ENCODE results near the gene ANKRD12.

The ANKRD12 gene

GRCh38 chr18:9106800-9107584 is 29.6 kb upstream of the ANKRD12 start:
- DNase-seq, result no peak

GRCh38 chr18:9108911-9109310 is 27.7 kb upstream of the ANKRD12 start:
- DNase-seq, result no peak

- no peak for DNase-seq
These were observed 27.1 kb upstream of the ANKRD12 start for GRCh38 chr18:9109523-9109922.

- DNase-seq, result no peak
These were observed 23.0 kb upstream of the ANKRD12 start for GRCh38 chr18:9113468-9114149.

DNA sequence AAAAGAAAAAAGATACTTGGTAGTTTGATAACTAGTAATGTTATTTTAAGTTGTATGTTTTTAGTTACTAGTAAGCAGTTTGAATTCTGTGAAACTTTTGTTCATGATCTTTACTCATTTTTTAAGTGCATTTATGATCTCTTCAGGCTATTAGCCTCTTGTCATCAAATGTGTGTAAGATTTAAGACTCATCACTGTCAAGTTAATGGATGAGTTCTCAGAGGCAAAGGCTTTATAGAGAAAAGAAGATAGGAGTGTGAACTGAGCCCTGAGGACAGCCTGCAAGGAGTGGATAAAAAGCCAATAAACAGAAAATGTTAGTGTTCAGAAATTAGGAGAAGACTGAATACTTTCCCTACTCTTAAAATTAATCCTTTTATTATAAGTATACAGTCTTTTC is 20.6 kb upstream of the ANKRD12 start:
- DNase-seq, result no peak

DNA sequence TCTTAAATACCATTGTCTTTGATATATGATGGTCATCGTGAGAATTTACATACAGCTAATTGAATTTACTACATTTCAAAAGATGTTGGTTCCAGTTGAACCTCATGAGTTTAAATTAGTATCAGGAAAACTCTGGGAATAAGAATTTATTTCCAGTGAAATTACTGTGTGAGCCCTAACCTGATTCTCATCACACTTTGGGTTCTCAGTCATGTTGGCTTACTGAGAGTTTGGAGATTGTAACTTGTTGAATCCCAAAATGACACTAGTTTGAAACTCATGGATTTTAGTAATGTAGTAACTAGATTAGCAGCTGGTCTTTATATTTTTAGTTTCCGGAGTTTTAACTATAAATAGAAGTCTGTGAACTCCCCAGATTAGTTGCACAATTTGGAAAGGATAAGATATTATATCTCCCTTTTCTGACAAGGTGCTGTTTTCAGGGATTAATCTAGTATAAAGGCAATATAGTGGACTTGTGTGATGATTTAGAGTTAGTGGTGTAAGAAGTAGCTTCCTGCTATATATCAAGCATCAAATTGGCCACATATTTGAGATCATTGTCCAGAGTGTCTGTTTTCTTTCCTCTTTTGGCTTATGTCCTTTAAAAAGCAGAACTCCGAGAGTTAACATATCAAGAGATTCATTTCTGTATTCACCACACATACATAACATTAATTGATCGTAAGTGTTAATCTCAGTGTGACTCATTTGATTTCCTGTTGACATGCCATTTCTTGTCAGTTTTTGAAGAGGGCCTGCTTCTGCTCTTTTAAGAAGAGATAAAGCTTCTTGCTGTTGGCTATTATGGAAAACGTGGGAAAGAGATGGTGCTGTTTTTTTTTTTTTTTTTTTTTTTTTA is 18.4 kb upstream of the ANKRD12 start:
- DNase-seq, result no peak

DNA sequence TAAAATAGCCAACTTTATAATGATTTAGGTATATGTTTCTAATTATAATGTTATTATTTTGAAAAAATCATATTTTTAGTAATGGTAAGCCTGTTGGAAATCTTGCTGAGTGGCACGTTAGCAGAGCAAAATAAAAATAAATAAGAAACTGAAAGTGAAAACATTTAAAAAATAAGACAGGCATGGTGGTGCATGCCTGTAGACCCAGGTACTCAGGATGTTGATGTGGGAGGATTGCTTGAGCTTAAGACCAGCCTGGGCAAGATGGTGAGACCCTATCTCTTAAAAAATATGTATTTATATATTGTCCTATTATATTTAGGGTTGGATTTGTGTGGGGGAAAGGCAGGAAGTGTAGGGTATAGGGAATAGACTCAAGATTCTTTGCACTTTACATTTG is 15.8 kb upstream of the ANKRD12 start:
- no peak for DNase-seq

GRCh38 chr18:9123520-9123919 is 13.1 kb upstream of the ANKRD12 start:
- DNase-seq, result no peak

DNA sequence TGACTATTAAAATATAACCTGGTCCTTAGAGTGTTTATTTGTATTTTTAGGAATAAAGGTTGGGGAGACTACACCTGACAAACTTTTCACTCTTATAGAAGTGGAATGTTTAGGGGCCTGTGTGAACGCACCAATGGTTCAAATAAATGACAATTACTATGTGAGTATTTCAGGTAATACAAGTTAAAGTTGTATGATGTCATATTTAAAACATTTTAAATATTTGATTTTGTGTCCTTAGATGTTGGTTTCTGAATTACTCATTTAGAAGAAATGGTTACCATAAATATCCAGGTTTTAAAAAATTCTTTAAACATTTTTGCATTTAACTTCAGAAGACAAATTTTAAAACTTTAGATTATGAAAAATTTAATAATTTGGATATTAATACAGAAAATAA is 11.8 kb upstream of the ANKRD12 start:
- no peak for DNase-seq

GRCh38 chr18:9126337-9126736 is 10.2 kb upstream of the ANKRD12 start:
- DNase-seq, result no peak

DNA sequence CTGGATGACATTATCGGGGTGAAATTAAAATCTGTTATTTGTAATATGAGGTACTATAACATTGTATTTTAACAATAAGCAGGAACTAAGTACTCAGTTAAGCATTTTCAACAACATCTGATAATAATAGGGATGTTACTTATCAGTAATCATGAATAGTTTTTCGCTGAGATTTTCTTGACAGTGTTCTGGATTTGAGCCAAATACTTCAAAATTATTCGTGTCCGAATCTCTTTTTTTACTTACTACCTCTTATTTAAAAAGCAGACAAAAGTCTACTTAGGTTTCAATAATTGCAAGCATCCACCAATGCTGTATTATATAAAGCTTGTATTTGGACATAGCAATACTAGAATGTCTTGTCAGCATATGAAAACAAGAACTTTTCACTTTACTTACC is 6.4 kb upstream of the ANKRD12 start:
- no peak for DNase-seq

DNA sequence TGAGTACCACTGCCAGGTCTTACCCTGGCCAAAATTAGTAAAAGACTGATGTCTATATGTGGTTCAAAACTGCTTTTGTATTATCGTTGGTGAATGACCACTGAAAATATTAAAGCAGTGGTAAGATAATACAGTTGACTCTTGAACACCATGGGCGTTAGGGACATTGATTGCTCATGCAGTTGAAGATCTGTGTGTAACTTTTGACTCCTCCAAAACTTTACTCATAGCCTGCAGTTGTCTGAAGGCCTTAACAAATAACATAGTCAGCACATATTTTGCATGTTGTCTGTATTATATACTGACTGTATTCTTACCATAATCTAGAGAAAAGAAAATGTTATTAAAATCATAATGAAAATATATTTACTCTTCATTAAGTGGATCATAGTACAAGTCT is 5.8 kb upstream of the ANKRD12 start:
- DNase-seq, result no peak

- DNase-seq, result no peak
These were observed 4.0 kb upstream of the ANKRD12 start for GRCh38 chr18:9132628-9133027.

DNA sequence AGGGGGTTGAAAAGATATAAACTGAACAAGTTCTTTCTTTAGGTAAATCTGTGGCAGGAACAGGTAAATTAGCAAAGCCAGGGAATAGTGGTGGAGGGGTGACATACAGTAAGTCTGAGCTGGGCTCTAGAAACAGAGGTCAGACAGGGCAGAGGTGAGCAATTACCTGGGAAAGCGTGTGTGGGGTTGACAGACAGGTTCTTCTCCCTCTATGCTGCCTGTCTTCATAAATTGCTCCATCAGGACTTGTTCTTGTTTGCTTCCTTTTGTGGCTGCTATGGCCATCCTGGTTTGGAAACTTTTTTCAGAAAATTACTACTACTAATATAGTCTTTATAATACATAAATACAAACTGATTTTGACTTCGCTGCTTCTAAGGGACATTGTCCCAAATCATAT is 3.4 kb upstream of the ANKRD12 start:
- no peak for DNase-seq

GRCh38 chr18:9135081-9135911 is 1.3 kb upstream of the ANKRD12 start:
- DNase-seq, result no peak

GRCh38 chr18:9135912-9136314 is 668 bp upstream of the ANKRD12 start:
- peak; percentile 23 to 45 for DNase-seq

GRCh38 chr18:9137168-9138066 is 836 bp downstream of the ANKRD12 start:
- DNase-seq, result peak; percentile 68 to 80

- DNase-seq, result no peak
These were observed 2.9 kb downstream of the ANKRD12 start for GRCh38 chr18:9139400-9140039.

DNA sequence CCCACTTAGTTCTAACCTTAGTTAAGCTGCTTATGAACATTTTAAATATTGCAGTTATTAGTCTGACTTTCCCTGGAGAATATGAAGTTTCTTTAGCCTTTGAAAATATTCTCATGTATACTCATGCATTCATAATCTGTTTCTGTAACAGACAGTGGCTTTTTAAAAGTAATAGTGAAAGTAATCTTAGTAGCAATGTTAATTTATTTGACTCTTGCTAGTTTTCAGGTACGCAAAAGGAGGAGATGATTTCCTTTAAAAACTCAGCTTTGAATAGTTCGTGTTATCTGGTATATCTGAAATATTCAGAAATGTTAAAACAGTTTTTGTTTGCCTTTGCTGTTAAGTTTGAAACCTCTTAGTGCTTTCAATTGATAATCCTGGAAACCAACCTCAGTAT is 3.8 kb downstream of the ANKRD12 start:
- no peak for DNase-seq

- DNase-seq, result no peak
These were observed 4.4 kb downstream of the ANKRD12 start for GRCh38 chr18:9140984-9141383.

GRCh38 chr18:9146224-9146623 is 9.6 kb downstream of the ANKRD12 start:
- DNase-seq, result no peak
